GM19324 (cell line): Measurements from ENCODE around the gene BTNL8.

ENCODE experiments used
- ATAC-seq: cut with Tn5 transposase; IDR thresholded peaks from one replicate; pipeline ENCODE4 v1.9.1; 2021; ENCODE audit warnings: mild to moderate bottlenecking, moderate library complexity; ENCODE audit not compliant: unreplicated experiment, low FRiP score

The BTNL8 gene, protein sequence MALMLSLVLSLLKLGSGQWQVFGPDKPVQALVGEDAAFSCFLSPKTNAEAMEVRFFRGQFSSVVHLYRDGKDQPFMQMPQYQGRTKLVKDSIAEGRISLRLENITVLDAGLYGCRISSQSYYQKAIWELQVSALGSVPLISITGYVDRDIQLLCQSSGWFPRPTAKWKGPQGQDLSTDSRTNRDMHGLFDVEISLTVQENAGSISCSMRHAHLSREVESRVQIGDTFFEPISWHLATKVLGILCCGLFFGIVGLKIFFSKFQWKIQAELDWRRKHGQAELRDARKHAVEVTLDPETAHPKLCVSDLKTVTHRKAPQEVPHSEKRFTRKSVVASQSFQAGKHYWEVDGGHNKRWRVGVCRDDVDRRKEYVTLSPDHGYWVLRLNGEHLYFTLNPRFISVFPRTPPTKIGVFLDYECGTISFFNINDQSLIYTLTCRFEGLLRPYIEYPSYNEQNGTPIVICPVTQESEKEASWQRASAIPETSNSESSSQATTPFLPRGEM

GRCh38 chr5:180898621-180899246, at the start of gene BTNL8:
Gene BTNL8, plus strand, starts transcription at chr5:180899159. Its CDS starts 152 bp downstream, at chr5:180899311.
- ATAC-seq: no peak

DNA sequence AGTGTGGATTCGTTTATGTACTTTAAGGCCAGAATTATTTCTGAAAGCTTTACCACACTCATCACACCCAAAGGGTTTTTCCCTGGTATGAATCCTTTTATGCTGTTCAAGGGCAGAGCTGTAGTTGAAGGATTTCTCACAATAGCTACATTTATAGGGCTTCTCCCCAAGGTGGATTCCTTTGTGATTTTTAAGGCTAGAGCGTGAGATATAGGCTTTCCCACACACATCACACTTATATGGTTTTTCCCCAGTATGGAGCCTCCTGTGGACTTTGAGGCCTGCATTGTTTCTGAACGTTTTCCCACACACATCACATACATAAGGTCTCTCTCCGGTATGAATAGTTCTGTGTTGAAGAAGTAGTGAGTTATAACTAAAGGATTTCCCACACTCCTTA, 49.1 kb upstream of the BTNL8 start:
- no peak for ATAC-seq

DNA sequence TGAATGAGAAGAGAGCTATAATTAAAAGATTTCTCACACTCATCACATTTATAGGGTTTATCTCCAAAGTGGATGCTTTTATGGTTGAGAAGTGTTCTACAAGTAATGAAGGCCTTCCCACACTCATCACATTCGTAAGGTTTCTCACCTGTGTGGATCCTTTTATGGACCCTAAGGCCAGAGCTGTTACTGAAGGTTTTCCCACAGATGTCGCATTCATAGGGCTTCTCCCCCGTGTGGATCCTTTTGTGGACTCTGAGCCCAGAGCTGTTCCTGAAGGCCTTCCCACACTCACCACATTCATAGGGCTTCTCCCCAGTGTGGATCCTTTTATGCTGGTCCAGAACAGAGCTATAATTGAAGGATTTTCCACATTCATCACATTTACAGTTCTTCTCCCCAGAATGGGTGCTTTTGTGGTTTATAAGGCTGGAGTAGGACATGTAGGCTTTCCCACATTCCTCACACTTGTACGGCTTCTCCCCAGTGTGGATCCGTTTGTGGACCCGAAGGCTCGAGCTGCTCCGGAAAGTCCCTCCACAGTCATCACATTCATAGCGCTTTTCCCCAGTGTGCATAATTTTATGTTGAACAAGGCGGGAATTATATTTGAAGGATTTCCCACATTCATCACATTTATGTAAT, 48.4 kb upstream of the BTNL8 start:
- no peak for ATAC-seq

DNA sequence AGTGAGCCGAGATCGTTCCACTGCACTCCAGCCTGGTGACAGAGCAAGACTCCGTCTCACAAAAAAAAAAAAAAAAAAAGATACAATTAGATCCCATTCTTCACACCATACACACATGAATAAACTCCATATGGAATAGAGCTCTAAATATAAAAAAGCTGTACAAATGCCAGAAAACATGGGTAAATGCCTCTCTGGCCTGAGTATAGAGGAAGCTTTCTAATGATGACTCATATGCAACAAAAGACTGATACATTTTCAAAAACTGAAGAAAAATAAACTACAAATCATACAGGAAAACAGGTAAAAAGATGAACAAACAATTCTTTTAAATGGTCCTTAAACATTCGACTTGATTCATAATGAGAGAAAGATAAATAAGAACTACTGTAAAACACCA, 46.5 kb upstream of the BTNL8 start:
- ATAC-seq: no peak

- ATAC-seq: no peak
These were observed 45.7 kb upstream of the BTNL8 start for GRCh38 chr5:180853121-180853847.

- ATAC-seq: no peak
These were observed 45.1 kb upstream of the BTNL8 start for GRCh38 chr5:180853848-180854176.

GRCh38 chr5:180858586-180858985, 40.4 kb upstream of the BTNL8 start:
- ATAC-seq: no peak

DNA sequence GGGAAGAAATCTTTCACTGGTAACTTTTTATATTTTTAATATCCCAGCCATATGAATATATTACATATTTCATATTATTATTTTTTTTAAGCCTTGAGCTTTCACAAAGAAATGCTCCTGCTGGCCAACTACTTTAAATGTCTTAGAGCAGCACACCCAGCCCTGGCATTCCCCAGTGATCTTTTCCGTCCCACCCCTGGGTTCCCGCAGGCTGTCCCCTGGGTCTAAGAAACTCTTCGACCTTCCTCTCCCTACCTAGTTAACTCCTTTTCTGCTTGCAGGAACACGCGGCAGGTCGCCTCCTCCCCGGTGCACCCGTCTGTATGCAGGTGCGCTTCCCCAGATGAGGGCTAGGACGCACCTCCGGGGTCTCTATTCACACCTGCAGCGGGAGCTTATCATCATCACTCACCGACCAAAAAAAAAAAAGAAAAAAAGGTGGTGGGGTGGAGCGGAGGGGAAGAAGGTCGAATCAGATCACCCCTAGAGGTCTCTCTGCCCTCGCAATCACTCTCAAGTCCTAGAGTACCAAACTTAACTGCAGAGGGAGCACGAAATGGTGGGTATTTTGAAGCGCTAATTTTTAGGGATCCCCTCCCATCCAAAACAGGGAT, 38.6 kb upstream of the BTNL8 start:
- ATAC-seq: peak; percentile 35

- ATAC-seq: peak; percentile 94
These were observed 37.8 kb upstream of the BTNL8 start, which contains the start of gene ZFP62 for GRCh38 chr5:180860887-180861822. Gene ZFP62, minus strand, starts transcription at chr5:180861276. Its CDS starts 57 bp downstream, at chr5:180861219.

- ATAC-seq: no peak
These were observed 36.3 kb upstream of the BTNL8 start for GRCh38 chr5:180862645-180863044.

DNA sequence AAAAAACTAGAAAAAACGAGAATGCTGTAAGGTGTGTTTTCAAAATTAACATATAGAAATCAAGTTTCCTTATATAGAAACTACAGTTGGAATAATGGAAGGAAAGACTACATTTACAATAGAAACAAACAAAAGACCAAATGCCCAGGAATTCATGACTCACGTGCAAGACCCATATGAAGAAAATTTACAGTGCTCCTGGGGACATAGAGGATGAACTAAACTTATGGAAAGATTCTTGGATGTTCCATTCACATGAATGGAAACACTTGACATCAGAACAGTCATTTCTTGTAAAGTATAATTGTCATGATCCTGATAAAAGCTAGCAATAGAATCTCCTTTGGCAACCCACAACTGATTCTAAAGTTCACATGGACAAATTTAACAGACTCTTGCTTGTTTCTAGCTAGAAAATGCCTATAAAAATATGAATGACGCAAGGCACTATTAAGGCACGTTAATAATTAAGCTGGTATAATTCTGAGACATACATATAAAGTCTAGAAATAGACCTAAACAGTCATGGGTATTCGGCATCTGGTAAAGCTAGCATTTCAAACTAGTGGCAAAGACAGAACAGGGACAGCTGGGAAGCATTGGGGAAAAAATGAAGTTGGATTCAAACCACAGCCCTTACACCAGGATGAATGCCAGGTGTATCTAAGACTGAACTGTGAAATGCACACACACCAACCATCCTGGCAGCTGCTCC, 32.8 kb upstream of the BTNL8 start:
- no peak for ATAC-seq

GRCh38 chr5:180866985-180867384, 32.0 kb upstream of the BTNL8 start:
- ATAC-seq: no peak

GRCh38 chr5:180868960-180869359, 30.0 kb upstream of the BTNL8 start:
- ATAC-seq: no peak

GRCh38 chr5:180869587-180869986, 29.4 kb upstream of the BTNL8 start:
- no peak for ATAC-seq

DNA sequence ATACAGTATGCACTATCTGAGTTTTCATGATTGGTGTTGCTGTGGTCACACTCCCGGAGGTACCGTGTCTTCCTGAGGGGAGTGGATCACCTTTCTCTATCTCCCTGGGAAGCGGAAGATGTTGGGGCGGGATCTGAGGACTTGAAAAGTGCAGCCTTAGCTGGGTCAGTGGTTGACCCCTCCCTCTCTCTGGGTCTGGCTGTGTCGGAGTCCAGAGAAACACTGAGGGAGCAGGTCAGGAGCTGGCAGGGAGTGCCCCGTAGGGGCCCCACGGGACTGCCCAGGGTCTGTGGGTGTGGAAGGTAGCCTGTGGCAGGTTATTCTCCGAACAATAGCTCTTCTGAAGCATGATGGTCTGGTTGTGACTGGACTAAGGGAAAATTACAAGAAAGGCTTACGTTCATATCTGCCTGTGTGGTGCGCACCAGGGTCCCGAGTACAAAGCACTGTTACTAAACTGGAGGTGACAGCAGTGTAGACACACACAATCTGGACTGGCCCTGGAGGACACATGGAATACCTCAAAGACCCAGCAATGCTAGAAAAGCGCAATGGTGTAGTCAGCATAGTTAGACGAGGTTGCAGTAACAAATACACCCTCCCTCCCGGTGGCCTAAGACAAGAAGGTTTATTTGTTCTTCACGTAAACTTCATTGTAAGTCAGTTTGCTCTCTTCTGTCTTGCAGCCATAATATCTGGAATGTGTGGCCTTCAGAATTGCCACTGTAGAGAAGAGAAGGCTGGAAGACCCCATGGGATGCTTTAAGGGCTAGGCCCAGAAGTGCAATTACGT, 28.5 kb upstream of the BTNL8 start:
- ATAC-seq: no peak

GRCh38 chr5:180872419-180872818, 26.5 kb upstream of the BTNL8 start:
- ATAC-seq: no peak

DNA sequence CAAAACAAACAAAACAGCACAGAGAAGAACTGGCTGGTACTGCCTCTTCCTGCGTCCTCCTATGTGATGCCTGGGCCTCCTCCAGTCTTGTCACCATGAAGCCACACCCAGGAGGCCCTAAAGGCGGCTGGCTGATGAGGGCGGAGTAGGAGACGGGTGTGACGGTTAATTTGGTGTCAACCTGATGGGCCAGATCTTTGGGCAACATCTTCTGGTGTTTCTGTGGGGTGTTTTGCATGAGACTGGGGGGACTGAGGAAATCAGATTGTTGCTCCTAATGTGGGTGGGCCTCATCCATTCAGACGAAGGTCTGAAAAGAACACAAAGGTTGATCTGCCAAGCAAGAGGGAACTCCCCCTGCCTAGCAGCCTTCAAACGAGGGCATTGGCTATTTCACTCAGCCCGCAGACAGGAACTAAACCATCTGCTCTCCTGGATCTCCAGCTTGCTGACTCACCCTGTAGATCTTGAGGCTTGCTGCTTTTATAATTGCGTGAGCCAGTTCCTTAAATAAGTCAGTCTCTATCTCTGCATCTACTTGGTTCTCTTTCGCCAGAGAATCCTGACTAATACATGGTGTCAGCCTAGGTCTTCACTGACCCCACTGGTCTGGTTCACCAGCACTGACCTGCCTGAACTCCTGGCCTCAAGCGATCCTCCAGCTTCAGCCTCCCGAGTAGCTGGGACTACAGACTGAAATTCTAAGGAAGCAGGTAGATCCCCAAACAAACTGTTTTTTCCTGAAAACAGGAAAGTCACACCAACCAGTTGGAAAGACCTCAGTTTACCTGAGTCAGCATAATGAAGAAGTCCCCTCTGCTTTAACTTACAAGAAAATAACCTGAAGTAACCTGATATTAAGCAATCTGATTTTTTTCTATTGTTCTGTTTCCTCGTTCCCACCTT, 25.1 kb upstream of the BTNL8 start:
- ATAC-seq: no peak
